HG02938 (cell line): ENCODE data around the gene CRABP1.

Experiments used
- ATAC-seq: cut with Tn5 transposase; IDR thresholded peaks from one replicate; pipeline ENCODE4 v1.9.1; 2021; ENCODE audit warnings: mild to moderate bottlenecking, moderate library complexity; ENCODE audit not compliant: unreplicated experiment

CRABP1 gene

GRCh38 chr15:78316283-78317083 is 23.7 kb upstream of the CRABP1 start:
- ATAC-seq: no peak

DNA sequence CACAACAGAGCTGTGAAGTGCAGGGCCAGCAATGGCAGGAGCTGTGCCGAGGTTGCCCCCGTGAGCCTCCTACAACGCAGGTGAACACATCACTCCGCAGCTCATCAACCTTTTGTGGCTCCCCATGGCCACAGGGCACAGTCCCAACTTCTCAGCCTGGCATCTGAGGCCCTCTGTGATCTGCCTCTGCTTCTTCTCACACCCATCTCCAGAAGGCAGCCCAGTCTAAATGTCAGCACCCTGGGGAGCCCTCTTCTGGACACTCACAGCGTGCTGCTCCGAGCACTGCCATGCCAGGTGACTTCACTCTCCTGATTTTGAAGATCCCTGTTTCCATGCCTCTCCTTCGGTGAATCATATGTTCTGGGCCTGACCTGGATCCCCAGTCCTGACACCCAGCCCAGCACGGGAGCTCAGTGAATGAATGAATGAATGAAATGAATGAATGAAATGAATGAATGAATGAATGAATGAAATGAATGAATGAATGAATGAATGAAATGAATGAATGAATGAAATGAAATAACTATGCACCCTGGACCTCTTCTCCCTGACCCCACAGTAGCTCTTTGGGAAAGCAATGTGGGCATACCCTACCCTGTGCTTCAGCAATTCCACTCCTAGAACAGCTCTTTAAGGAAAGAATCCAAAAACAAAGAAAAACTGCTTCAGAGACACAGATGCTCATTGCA is 22.9 kb upstream of the CRABP1 start:
- no peak for ATAC-seq

DNA sequence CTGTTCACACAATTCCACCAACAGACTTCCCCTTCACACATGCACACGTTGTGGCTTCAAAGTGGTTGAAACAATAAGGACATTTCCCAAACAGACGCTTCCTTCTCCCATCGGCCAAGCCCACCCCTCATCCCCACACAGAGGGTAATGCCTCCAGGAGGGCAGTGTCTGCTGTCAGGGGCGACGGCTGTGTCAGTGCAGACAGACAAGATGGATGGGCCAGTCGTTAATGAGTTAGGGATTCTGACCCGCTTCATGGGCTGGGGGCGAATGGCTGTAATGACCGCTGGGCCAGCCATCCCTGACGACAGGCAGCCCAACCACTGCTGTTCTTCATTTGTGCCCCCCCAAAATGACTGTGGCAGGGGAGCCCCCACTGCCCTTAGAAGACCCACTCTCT is 20.6 kb upstream of the CRABP1 start:
- no peak for ATAC-seq

GRCh38 chr15:78320183-78320582 is 20.0 kb upstream of the CRABP1 start:
- no peak for ATAC-seq

DNA sequence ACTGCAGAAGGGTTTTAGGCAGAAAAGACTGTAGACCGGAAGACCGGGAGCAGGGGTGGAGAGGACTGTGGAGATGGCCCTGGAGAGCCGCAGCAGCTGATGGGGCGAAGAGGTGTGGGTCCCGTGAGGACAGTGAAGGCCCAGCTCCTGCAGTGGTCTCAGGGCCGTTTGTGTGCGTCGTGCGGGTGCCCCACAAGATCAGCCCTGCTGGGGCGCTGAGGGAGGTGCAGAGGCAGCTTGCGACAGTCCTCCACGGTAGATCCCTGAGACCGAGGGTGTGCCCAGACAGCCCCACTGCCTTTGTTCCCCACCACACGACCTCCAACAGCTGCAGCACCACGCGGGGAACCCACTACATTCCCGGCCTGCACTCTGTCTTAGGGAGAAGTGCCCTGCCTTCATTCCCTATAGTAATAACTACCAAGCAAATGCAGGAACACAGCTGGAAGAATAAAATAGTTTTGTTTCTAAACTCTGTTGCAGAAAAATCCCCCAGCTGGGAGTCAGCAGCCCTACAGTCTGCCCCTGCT is 19.0 kb upstream of the CRABP1 start:
- no peak for ATAC-seq

GRCh38 chr15:78321786-78322185 is 18.4 kb upstream of the CRABP1 start:
- no peak for ATAC-seq

- ATAC-seq: no peak
Observed at GRCh38 chr15:78322243-78322642, 17.9 kb upstream of the CRABP1 start.

DNA sequence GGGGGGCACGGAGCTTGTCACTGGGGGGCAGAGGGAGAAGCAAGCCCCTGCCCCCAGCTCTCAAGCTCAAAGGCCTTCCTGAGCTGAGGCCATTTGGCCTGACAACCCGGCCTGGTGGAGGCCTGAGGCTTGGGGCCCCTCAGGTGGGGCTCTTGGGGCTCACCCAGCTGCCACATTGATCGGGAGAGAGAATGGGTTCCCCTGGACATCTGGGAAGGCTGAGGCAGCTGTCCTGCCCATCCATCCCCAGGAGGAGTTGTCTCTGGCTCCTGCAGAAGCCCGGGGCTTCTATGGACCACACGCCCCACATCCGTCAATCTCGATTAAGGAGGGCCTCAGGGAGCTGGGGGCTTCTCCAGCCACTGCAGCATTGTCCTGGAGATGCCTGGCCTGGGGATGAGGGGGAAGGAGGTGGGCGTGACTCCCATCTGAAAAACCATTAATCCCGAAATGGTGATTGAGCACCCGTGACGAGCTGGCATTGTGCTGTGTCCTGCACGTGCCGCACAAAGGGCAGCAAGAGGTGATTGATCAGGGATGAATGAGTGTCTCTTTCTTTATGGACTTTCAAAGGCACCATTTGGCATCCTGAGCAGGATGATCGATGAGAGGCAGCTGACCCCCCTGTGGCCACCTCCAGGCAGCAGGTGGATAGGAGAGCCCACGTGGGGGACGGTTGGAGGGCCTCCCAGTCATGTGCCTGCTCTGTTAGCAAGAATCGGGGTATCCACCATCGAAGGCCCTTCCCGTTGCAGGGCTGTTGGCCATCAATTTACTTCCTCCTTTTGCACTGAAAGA is 17.2 kb upstream of the CRABP1 start:
- no peak for ATAC-seq

DNA sequence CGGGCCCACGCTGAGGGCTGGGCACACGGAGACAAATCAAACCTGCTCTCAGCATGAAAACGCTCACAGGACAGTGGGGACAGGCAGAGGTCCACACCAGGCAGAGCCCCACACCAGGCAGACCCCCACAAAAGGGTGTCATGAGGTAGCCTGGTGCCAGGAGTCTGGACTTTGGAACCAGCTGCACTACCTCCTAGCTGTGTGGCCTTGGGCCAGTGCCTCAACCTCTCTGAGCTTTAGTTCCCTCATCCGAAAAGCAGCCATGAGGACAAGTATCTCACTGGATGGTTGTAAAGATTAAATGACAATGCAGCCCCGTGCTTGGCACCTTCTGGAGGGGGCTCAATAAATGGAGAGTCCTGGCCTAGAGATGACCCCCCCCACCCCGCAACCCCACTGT is 16.5 kb upstream of the CRABP1 start:
- ATAC-seq: no peak

GRCh38 chr15:78324144-78324543 is 16.0 kb upstream of the CRABP1 start:
- ATAC-seq: no peak

DNA sequence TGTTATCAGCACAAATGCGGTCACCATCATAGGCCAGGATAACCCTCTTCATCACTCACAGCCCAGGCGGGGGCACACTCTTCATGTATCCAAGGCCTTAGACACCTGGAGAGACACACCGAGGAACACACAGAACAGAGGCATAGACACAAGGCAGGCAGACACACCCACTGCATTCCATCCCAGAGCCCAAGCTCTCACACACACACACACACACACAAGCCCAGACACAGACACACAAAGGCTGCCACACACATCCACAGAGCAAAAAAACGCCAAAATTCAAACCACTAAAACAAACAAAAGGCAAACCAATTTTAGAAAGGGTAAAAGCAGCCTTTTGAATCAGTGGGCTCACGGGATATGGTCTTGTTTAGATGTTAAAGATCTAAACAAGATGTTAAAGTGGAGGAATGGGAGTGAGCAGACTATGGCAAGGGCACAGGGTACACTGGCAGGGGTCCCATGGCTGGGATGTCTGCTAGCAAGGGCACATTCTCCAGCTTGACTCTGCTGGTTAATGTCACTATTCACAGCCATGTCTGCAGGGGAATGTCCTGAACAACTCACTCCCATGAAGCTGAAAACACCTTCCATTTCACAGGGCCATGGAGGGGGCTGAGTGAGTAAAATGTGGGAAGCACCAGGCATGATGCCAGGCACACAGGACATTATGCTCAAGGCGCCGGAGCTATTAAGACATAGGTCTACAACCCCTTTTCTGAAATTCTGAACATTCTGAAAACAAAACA is 14.9 kb upstream of the CRABP1 start:
- ATAC-seq: no peak

GRCh38 chr15:78327466-78327865 is 12.7 kb upstream of the CRABP1 start:
- no peak for ATAC-seq

DNA sequence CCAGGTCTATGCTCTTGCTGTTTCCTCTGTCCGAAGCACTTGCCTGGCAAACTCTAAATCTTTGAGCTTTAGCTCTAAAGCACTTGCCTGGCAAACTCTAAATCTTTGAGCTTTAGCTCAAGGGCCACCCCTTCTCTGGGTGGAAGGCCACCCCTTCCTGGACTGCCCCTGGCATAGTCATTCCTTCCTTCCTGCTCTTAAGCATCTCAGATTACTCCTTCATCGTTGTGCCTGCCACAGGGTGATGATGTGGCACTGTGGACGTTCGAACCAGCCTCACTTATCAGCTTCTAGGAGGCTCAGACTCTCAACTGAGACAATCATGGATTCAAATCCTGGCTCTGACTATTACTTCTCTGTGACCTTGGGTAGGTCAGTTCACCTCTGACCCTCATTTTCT is 10.5 kb upstream of the CRABP1 start:
- ATAC-seq: no peak

DNA sequence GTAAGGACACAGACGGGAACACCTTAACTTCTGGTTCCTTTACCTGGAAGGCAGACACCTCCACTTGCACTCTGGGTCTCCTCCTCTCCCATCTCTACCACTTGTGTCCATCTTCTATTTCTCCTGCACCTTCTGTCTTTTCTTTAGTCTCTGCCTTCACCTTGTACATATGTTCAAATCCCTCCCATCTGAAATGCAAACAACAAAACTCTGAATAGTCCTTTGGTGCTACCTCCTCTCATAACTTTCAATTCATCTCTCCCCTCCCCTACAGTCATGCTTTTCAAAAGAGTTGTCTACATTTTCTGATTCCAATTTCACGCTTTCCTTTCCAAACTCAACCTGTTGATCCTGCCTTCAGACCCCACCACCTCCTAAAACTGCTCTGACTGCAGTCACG is 5.3 kb upstream of the CRABP1 start:
- no peak for ATAC-seq

- ATAC-seq: no peak
Observed at GRCh38 chr15:78335985-78336384, 4.2 kb upstream of the CRABP1 start.

DNA sequence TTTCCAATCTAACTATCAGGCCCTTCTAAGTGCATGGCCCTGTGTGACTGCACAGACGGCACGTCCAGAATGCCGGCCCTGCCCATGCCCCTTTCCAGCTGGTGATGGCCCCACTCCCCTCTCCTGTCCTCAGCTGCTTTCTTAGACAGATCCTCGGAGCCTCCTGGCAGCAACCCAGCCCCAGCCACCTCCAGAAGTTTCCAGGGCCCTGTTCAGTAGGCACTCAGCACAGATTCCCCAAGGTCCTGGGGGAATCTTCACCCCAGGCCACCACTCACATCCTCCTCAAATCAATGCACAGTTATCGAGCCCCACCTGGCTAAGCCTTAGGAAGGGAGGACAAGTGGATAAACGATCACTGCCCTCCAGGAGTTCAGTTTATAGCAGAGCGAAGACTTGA is 1.4 kb upstream of the CRABP1 start:
- no peak for ATAC-seq

GRCh38 chr15:78339559-78339958 is 594 bp upstream of the CRABP1 start:
- ATAC-seq: no peak

- no peak for ATAC-seq
Observed at GRCh38 chr15:78341057-78341987, 1.2 kb downstream of the CRABP1 start.

GRCh38 chr15:78342021-78342420 is 1.9 kb downstream of the CRABP1 start:
- no peak for ATAC-seq
